AML-193 (cell line): ENCODE measurements around the gene TMPRSS9.
"Not testable (repeated sequence)": the region's sequence is repeated elsewhere in the genome, so short reads cannot be mapped to it uniquely, and the experiment has no call there.

Source experiments
- DNase-seq, 2 experiments: peaks; one replicate each; lab custom pipeline; 2025; lab: John Stamatoyannopoulos, UW

Gene TMPRSS9

DNA sequence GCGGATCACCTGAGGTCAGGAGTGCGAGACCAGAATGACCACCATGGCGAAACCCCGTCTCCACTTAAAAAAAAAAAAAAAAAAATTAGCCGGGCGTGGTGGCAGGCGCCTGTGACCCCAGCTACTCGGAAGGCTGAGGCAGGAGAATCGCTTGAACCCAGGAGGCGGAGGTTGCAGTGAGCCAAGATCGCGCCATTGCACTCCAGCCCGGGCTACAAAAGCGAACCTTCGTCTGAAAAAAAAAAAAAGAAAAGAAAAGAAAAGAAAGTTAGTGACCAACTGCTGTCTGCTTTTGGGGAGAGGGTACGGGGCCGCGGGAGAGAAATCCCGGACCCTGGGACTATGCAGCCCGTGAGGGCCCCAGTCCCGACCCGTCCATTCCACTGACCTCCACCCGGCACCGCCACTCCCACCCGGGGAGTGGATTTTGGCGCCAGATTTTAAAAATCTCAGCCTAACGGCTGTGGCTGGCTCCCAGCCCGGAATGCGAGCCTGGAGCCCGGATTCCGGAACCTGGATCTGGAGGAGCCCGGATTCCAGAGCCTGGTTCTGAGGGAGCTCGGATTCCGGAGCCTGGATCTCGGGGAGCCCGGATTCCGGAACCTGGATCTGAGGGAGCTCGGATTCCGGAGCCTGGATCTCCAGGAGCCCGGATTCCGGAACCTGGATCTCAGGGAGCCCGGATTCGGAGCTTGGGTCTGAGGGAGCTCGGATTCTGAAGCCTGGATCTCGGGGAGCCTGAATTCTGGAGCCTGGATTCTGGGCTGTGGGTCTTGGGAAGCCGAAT is 102.8 kb downstream of the TMPRSS9 start:
- no peak for DNase-seq

GRCh38 chr19:2463694-2464093 is 103.6 kb downstream of the TMPRSS9 start:
- not testable (repeated sequence) for DNase-seq

GRCh38 chr19:2464389-2464788 is 104.3 kb downstream of the TMPRSS9 start:
- DNase-seq: no peak

- no peak for DNase-seq
These were observed 108.5 kb downstream of the TMPRSS9 start for GRCh38 chr19:2468596-2468995.

- no peak for DNase-seq
These were observed 109.2 kb downstream of the TMPRSS9 start for GRCh38 chr19:2469102-2469914.

- not testable (repeated sequence) for DNase-seq
These were observed 109.8 kb downstream of the TMPRSS9 start for GRCh38 chr19:2469915-2470200.

- DNase-seq: peak; percentile 61 to 76
These were observed 114.4 kb downstream of the TMPRSS9 start for GRCh38 chr19:2474232-2475017.

GRCh38 chr19:2475018-2475701 is 115.1 kb downstream of the TMPRSS9 start:
- no peak for DNase-seq
